ENCODE data around the gene TNFSF8. TPM values are rescaled to one million over a fixed set of nuclear protein-coding genes. Genes with fewer than 3 reads are reported as not detected.

TNFSF8 gene
- total and polyA plus RNA-seq, 2 donors (not counting 3 experiments of a cell fraction or from before 2014, with no cell fraction given), result not detected

GRCh38 chr9:114972510-114973136 is 42.2 kb upstream of the TNFSF8 start:
- intact Hi-C loops (cut with micrococcal nuclease) (no loop called here), dilution Hi-C loops (cut with MboI; ENCODE audit: extremely low pct_ligation_motif_present, low sequenced_read_pairs) (no loop called here)
- DNase-seq (ENCODE audit: low read depth, low spot score) (no peak), FAIRE-seq (no peak)
- Histone ChIP-seq H2AFZ (ENCODE audit: low read depth, low read length) (no peak overlapping the region), H3K4me3 (replicated peaks in 1 of 3; ENCODE audit: insufficient read depth in 1 of 3, low read depth in 1 of 3, low read length in 3 of 3) (no peak overlapping the region), H4K20me1 (replicated peaks; ENCODE audit: control insufficient read depth, extremely low read depth, insufficient read depth, low read length) (no peaks in the 10 kb centered on the region), H3K9ac (replicated peaks; ENCODE audit: extremely low read depth, insufficient read depth, low read length) (no peak overlapping the region), H3K4me1 (ENCODE audit: control insufficient read depth, extremely low read depth, insufficient read depth, low read length) (no peaks in the 10 kb centered on the region), H3K79me2 (ENCODE audit: control insufficient read depth, insufficient read depth, low read length) (no peaks in the 10 kb centered on the region), H3K36me3 (ENCODE audit: control insufficient read depth in 2 of 2, extremely low read depth in 1 of 2, insufficient read depth in 2 of 2, low read length in 2 of 2) (no peaks in the 10 kb centered on the region), H3K9me3 (replicated peaks; ENCODE audit: control insufficient read depth, insufficient read depth, low read length) (no peaks in the 10 kb centered on the region), H3K27me3 (ENCODE audit: control insufficient read depth in 2 of 2, insufficient read depth in 2 of 2, low read length in 2 of 2) (no peaks in the 10 kb centered on the region), H3K9me1 (replicated peaks; ENCODE audit: control insufficient read depth, extremely low read depth, insufficient read depth, low read length) (no peaks in the 10 kb centered on the region), H3K27ac (ENCODE audit: insufficient read depth, low read depth, low read length) (no peak overlapping the region), H3K4me2 (ENCODE audit: insufficient read depth, low read length) (no peak overlapping the region)
- ChIA-PET CTCF (interaction anchor here (1.5 to 2.7 kb wide), 2 partner anchors 8 to 42 kb away, joined by 4 to 10 read pairs; no protein-coding TSS in a partner anchor), POLR2A (no interaction called here)
- no peak for TF ChIP-seq CTCF (IDR thresholded peaks at IDR 0.05; ENCODE audit: extremely low read depth in 1 of 2, insufficient read depth in 1 of 2, low read depth in 1 of 2, low read length in 2 of 2)
- TF ChIP-seq FOS (IDR thresholded peaks at IDR 0.05; ENCODE audit: borderline replicate concordance, insufficient read depth, low read length), result no peak
- BruUV-seq (replicated peaks), result no TSS peak

GRCh38 chr9:114969269-114969668 is 38.9 kb upstream of the TNFSF8 start:
- BruUV-seq (replicated peaks), result no TSS peak
- Histone ChIP-seq H3K9me3 (replicated peaks; ENCODE audit: control insufficient read depth, insufficient read depth, low read length) (no peaks in the 10 kb centered on the region), H3K9ac (replicated peaks; ENCODE audit: extremely low read depth, insufficient read depth, low read length) (no peak overlapping the region), H3K4me3 (replicated peaks in 1 of 3; ENCODE audit: insufficient read depth in 1 of 3, low read depth in 1 of 3, low read length in 3 of 3) (no peak overlapping the region), H2AFZ (ENCODE audit: low read depth, low read length) (no peak overlapping the region), H3K36me3 (ENCODE audit: control insufficient read depth in 2 of 2, extremely low read depth in 1 of 2, insufficient read depth in 2 of 2, low read length in 2 of 2) (no peaks in the 10 kb centered on the region), H3K4me2 (ENCODE audit: insufficient read depth, low read length) (no peak overlapping the region), H3K4me1 (ENCODE audit: control insufficient read depth, extremely low read depth, insufficient read depth, low read length) (no peaks in the 10 kb centered on the region), H3K27me3 (ENCODE audit: control insufficient read depth in 2 of 2, insufficient read depth in 2 of 2, low read length in 2 of 2) (no peaks in the 10 kb centered on the region), H3K27ac (ENCODE audit: insufficient read depth, low read depth, low read length) (no peak overlapping the region), H3K9me1 (replicated peaks; ENCODE audit: control insufficient read depth, extremely low read depth, insufficient read depth, low read length) (no peaks in the 10 kb centered on the region), H4K20me1 (replicated peaks; ENCODE audit: control insufficient read depth, extremely low read depth, insufficient read depth, low read length) (no peaks in the 10 kb centered on the region), H3K79me2 (ENCODE audit: control insufficient read depth, insufficient read depth, low read length) (no peaks in the 10 kb centered on the region)
- intact Hi-C loops (cut with micrococcal nuclease) (no loop called here), dilution Hi-C loops (cut with MboI; ENCODE audit: extremely low pct_ligation_motif_present, low sequenced_read_pairs) (no loop called here)
- FAIRE-seq (no peak), DNase-seq (ENCODE audit: low read depth, low spot score) (no peak)
- TF ChIP-seq POLR2A (IDR thresholded peaks at IDR 0.05; ENCODE audit: low read depth, low read length) (no peak), MAX (IDR thresholded peaks at IDR 0.05; ENCODE audit: insufficient read depth, insufficient read length) (no peak), FOS (IDR thresholded peaks at IDR 0.05; ENCODE audit: borderline replicate concordance, insufficient read depth, low read length) (no peak), CTCF (IDR thresholded peaks at IDR 0.05; ENCODE audit: extremely low read depth in 1 of 2, insufficient read depth in 1 of 2, low read depth in 1 of 2, low read length in 2 of 2) (no peak), JUN (IDR thresholded peaks at IDR 0.05; ENCODE audit: borderline replicate concordance, insufficient read depth, insufficient read length, low read depth) (no peak), POLR2AphosphoS5 (IDR thresholded peaks at IDR 0.05; ENCODE audit: insufficient read depth, low read depth, low read length) (no peak), GATA2 (IDR thresholded peaks at IDR 0.05; ENCODE audit: insufficient read depth, insufficient read length, low read depth, low read length) (no peak), MYC (IDR thresholded peaks at IDR 0.05; ENCODE audit: low read depth, low read length) (no peak), EZH2 (IDR thresholded peaks at IDR 0.05; ENCODE audit: borderline replicate concordance, low read depth, low read length, severe bottlenecking) (no peak)
- ChIA-PET POLR2A (no interaction called here), CTCF (no interaction called here)
